Activated naive CD8-positive, alpha-beta T cell treated with anti-CD3 and anti-CD28 coated beads for 36 hours (primary cell): ENCODE measurements around the gene C2orf69. TPM values are rescaled to one million over a fixed set of nuclear protein-coding genes. Genes with fewer than 3 reads are reported as not detected.

Source experiments
- DNase-seq: peaks from one replicate; pipeline ENCODE4 v3.0.0; 2021
- H3K27ac Mint-ChIP-seq: one replicate; pipeline ENCODE4 v1.8.0; 2022; ENCODE audit warnings: mild to moderate bottlenecking, moderate library complexity, mixed read lengths
- H3K27me3 Mint-ChIP-seq: one replicate; pipeline ENCODE4 v1.8.0; 2022; ENCODE audit warnings: mild to moderate bottlenecking, mixed read lengths
- H3K36me3 Mint-ChIP-seq: one replicate; pipeline ENCODE4 v1.8.0; 2021; ENCODE audit warnings: mild to moderate bottlenecking, mixed read lengths
- H3K4me1 Mint-ChIP-seq: one replicate; pipeline ENCODE4 v1.8.0; 2021; ENCODE audit warnings: mixed read lengths
- H3K4me3 Mint-ChIP-seq: one replicate; pipeline ENCODE4 v1.8.0; 2022; ENCODE audit warnings: mild to moderate bottlenecking, moderate library complexity, mixed read lengths
- H3K9me3 Mint-ChIP-seq: one replicate; pipeline ENCODE4 v1.8.0; 2022; ENCODE audit warnings: mixed read lengths
- total RNA-seq, 2 experiments: library from RNA; stranded (reverse); gene quantifications; one replicate each; pipeline ENCODE4 v1.2.3, GENCODE V29; 2021

Gene C2orf69
- total RNA-seq, 2 experiments from 2014 or later: 20.6 to 20.8 TPM

DNA sequence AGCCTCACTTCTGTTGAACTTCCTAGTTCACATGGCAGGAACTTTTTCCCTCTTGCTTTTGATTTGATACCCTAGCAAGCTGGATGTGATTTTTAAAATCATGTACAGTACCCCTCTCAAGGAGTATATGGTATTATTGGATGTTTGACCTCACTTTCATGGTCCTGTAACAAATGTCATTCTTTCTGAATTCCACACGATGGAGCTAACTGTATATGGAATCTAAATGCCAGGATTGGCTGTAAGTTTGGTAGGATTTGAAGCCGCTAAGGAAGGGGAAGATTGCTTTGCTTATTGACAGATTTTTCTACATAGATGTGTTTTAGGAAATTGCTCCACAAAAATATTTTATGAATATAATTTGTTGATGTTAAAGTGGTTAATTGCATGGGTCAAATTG, 62.6 kb downstream of the C2orf69 start:
- Mint-ChIP-seq H3K27me3 (no peaks in the 10 kb centered on the region), H3K36me3 (peaks cover 6% of the 10 kb centered on the region), H3K9me3 (no peaks in the 10 kb centered on the region), H3K27ac (no peak overlapping the region), H3K4me1 (peaks cover 13% of the 10 kb centered on the region), H3K4me3 (no peak overlapping the region)
- DNase-seq: no peak

DNA sequence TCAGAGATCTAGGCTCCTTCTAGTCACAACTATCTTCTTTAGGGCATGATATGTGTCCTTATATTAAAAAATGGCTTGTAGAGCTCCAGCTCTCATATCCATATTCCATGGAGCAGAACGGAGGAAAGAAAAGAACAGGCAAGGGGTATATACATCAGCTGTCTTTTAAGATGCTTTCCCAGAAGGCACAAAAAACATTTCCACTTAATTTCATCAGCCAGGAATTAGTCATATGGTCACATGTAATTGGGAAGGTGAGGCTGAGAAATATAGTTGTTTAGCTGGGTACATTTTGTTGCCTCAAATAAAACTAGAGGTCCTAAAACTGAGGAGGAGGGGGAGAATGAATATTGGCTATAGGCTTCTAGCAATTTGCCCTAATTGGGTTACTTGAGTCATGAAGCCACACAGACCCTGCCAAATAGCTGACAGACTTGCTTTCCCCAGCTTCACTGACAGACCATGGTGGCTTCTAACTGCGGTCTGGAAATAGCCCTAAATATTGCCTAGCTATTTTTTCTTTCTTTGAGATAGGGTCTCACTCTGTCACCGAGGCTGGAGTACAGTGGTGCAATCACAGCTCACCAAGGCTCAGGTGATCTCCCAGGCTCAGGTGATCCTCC, 64.3 kb downstream of the C2orf69 start:
- no peak overlapping the region for H3K4me3 Mint-ChIP-seq
- H3K27ac Mint-ChIP-seq: no peak overlapping the region
- H3K27me3 Mint-ChIP-seq: no peaks in the 10 kb centered on the region
- DNase-seq: no peak
- H3K9me3 Mint-ChIP-seq: no peaks in the 10 kb centered on the region
- H3K36me3 Mint-ChIP-seq: peaks cover 6% of the 10 kb centered on the region
- H3K4me1 Mint-ChIP-seq: peaks cover 21% of the 10 kb centered on the region

Other genes starting within 250 kb of the C2orf69 start
- gene FTCDNL1, start 60.1 kb upstream of the C2orf69 start, total RNA-seq: 1 to 10 TPM; 3.2 to 3.4 TPM
- 10 to 100 TPM; 10.1 TPM for gene TYW5, start 44.2 kb downstream of the C2orf69 start, total RNA-seq
- 10 to 100 TPM; 36.5 to 37.4 TPM for gene MAIP1, start 44.3 kb downstream of the C2orf69 start, total RNA-seq